ENCODE data around the gene GLCE. TPM values are rescaled to one million over a fixed set of nuclear protein-coding genes. Genes with fewer than 3 reads are reported as not detected.

Gene GLCE
- total RNA-seq, 1 donor: 17.7 TPM

- TF ChIP-seq CTCF (IDR thresholded peaks at IDR 0.05; ENCODE audit: insufficient read depth, low read depth, low read length): no peak
- DNase-seq (ENCODE audit: low read depth): no peak
- no peak overlapping the region for H3K4me3 ChIP-seq (ENCODE audit: low read depth, low read length)
Measured at GRCh38 chr15:69280783-69281182, 120.3 kb downstream of the GLCE start.

- no peak overlapping the region for H3K4me3 ChIP-seq (ENCODE audit: low read depth, low read length)
- no peak for TF ChIP-seq CTCF (IDR thresholded peaks at IDR 0.05; ENCODE audit: insufficient read depth, low read depth, low read length)
- DNase-seq (ENCODE audit: low read depth): no peak
Measured at GRCh38 chr15:69282104-69282743, 121.8 kb downstream of the GLCE start.

- TF ChIP-seq CTCF (IDR thresholded peaks at IDR 0.05; ENCODE audit: insufficient read depth, low read depth, low read length): no peak
- DNase-seq (ENCODE audit: low read depth): no peak
Measured at GRCh38 chr15:69285834-69286233, 125.4 kb downstream of the GLCE start.

GRCh38 chr15:69288011-69288410 is 127.6 kb downstream of the GLCE start:
- H3K4me3 ChIP-seq (ENCODE audit: low read depth, low read length): no peak overlapping the region
- no peak for TF ChIP-seq CTCF (IDR thresholded peaks at IDR 0.05; ENCODE audit: insufficient read depth, low read depth, low read length)
- DNase-seq (ENCODE audit: low read depth): no peak

More at GRCh38 chr15:69285834-69286233, 125.4 kb downstream of the GLCE start:
- no peak overlapping the region for H3K4me3 ChIP-seq (ENCODE audit: low read depth, low read length)

GRCh38 chr15:69288531-69289341 is 128.3 kb downstream of the GLCE start:
- H3K4me3 ChIP-seq (ENCODE audit: low read depth, low read length): no peak overlapping the region
- no peak for TF ChIP-seq CTCF (IDR thresholded peaks at IDR 0.05; ENCODE audit: insufficient read depth, low read depth, low read length)
- no peak for DNase-seq (ENCODE audit: low read depth)

GRCh38 chr15:69289342-69290146 is 129.1 kb downstream of the GLCE start:
- H3K4me3 ChIP-seq (ENCODE audit: low read depth, low read length): no peak overlapping the region
- no peak for TF ChIP-seq CTCF (IDR thresholded peaks at IDR 0.05; ENCODE audit: insufficient read depth, low read depth, low read length)
- DNase-seq (ENCODE audit: low read depth): peak; percentile 89

Measured in fibroblast of villous mesenchyme (primary cell).